ENCODE measurements around the gene ANKFN1. TPM values are rescaled to one million over a fixed set of nuclear protein-coding genes. Genes with fewer than 3 reads are reported as not detected.

The ANKFN1 gene
- total and polyA plus RNA-seq, 10 of the 15 experiments (the other 5 are each of a cell fraction or from before 2014, with no cell fraction given) = 0.19 TPM; not detected in 9

DNA sequence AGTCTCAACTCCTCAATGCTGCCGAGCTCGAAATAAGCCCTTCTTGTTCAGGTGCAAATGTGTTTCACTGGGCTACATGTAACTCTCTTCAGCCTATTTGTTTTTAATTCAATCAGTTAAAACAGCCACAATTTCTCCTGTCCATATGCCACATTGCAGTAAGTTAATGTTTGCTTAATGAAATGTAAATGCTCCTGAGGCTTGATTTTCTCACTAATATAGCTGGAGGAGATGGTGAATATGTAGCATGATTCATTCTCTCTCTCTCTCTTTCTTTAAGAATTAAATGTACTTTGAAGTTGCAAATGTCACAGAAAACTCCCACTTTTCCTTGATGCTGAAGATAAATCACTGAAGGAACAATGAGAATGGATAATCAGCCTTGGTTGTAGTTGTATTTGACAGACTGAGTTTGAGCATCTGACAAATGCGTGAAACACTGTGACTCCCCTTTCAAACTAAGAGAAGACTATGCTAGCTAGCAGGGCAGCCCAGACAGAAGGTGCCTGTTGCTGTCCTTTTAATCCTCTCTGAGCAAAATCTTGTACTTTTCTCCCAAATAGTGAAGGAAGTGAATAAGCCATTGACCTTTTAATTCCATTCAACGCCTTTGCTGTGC, 161.8 kb downstream of the ANKFN1 start:
- Histone ChIP-seq H3K9ac (ENCODE audit: control insufficient read depth, insufficient read depth, low read length) (no peak overlapping the region), H3K4me2 (ENCODE audit: control insufficient read depth, insufficient read depth) (no peak overlapping the region), H3K79me2 (ENCODE audit: control insufficient read depth, insufficient read depth, low read length) (no peaks in the 10 kb centered on the region), H3K9me3 (replicated peaks; ENCODE audit: control insufficient read depth, insufficient read depth, low read length) (no peaks in the 10 kb centered on the region), H3K36me3 (ENCODE audit: control insufficient read depth in 2 of 2, insufficient read depth in 2 of 2, low read length in 1 of 2) (no peaks in the 10 kb centered on the region), H3K4me1 (ENCODE audit: control insufficient read depth, insufficient read depth, low read length) (no peaks in the 10 kb centered on the region), H3K4me3 (no peak overlapping the region), H2AFZ (ENCODE audit: control insufficient read depth, low read depth, low read length) (no peak overlapping the region), H3K27me3 (replicated peaks in 1 of 2; ENCODE audit: control insufficient read depth in 2 of 2, insufficient read depth in 2 of 2, low read length in 1 of 2) (0 out of 4 replicates have a peak, but pooled peaks cover 0 to 2% of the 10 kb centered on the region in 2 experiments), H3K27ac (ENCODE audit: control insufficient read depth, insufficient read depth) (no peak overlapping the region), H4K20me1 (ENCODE audit: control insufficient read depth, insufficient read depth) (no peaks in the 10 kb centered on the region)
- no peak for FAIRE-seq
- DNase-seq (ENCODE audit: low read depth, low spot score) = no peak
- intact Hi-C loops (cut with micrococcal nuclease; ENCODE audit: unreplicated experiment) (loop anchor here (10.0 kb wide), 1 partner anchor 190 kb away; no protein-coding TSS in a partner anchor), in situ Hi-C loops (cut with MboI) (no loop called here)
- ChIA-PET POLR2A (no interaction called here), CTCF (no interaction called here), SMC1A (ENCODE audit: uncharacterized antibody, unreplicated experiment) (no interaction called here), RAD21 (ENCODE audit: unreplicated experiment) (no interaction called here)
- ATAC-seq = no peak
- TF ChIP-seq GATAD2B (conservative IDR thresholded peaks at IDR 0.05; ENCODE audit: low read depth) (no peak), JUNB (IDR thresholded peaks at IDR 0.05) (no peak), SIN3A (IDR thresholded peaks at IDR 0.05; ENCODE audit: low read depth, low read length) (no peak), MXI1 (IDR thresholded peaks at IDR 0.05; ENCODE audit: low read depth, low read length) (no peak), RBBP5 (conservative IDR thresholded peaks at IDR 0.05) (no peak), FOXK2 (IDR thresholded peaks at IDR 0.05) (no peak), SREBF2 (IDR thresholded peaks at IDR 0.05; ENCODE audit: low read length) (no peak), PML (IDR thresholded peaks at IDR 0.05; ENCODE audit: low read length) (no peak)
- TF ChIP-seq, protein P1, sequence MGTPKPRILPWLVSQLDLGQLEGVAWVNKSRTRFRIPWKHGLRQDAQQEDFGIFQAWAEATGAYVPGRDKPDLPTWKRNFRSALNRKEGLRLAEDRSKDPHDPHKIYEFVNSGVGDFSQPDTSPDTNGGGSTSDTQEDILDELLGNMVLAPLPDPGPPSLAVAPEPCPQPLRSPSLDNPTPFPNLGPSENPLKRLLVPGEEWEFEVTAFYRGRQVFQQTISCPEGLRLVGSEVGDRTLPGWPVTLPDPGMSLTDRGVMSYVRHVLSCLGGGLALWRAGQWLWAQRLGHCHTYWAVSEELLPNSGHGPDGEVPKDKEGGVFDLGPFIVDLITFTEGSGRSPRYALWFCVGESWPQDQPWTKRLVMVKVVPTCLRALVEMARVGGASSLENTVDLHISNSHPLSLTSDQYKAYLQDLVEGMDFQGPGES (IDR thresholded peaks at IDR 0.05) = no peak
- TF ChIP-seq, protein P2, sequence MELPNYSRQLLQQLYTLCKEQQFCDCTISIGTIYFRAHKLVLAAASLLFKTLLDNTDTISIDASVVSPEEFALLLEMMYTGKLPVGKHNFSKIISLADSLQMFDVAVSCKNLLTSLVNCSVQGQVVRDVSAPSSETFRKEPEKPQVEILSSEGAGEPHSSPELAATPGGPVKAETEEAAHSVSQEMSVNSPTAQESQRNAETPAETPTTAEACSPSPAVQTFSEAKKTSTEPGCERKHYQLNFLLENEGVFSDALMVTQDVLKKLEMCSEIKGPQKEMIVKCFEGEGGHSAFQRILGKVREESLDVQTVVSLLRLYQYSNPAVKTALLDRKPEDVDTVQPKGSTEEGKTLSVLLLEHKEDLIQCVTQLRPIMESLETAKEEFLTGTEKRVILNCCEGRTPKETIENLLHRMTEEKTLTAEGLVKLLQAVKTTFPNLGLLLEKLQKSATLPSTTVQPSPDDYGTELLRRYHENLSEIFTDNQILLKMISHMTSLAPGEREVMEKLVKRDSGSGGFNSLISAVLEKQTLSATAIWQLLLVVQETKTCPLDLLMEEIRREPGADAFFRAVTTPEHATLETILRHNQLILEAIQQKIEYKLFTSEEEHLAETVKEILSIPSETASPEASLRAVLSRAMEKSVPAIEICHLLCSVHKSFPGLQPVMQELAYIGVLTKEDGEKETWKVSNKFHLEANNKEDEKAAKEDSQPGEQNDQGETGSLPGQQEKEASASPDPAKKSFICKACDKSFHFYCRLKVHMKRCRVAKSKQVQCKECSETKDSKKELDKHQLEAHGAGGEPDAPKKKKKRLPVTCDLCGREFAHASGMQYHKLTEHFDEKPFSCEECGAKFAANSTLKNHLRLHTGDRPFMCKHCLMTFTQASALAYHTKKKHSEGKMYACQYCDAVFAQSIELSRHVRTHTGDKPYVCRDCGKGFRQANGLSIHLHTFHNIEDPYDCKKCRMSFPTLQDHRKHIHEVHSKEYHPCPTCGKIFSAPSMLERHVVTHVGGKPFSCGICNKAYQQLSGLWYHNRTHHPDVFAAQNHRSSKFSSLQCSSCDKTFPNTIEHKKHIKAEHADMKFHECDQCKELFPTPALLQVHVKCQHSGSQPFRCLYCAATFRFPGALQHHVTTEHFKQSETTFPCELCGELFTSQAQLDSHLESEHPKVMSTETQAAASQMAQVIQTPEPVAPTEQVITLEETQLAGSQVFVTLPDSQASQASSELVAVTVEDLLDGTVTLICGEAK (IDR thresholded peaks at IDR 0.05; ENCODE audit: borderline replicate concordance) = no peak
- no TSS peak for BruUV-seq (replicated peaks)
- WGBS (ENCODE audit: insufficient coverage, insufficient replicate concordance, low lambda C conversion rate, missing lambda C conversion rate) = 20% methylated on average over 4 of the region's 4 CpGs
